Stimulated activated CD4-positive, alpha-beta T cell treated with anti-CD3 and anti-CD28 coated beads, Interleukin-4, amount 100 ng/mL, for 1 hour (primary cell): ENCODE data around the gene SRMS.
"Not testable (repeated sequence)": the region's sequence is repeated elsewhere in the genome, so short reads cannot be mapped to it uniquely, and the experiment has no call there.

Experiments
- DNase-seq: peaks from one replicate; pipeline ENCODE4 v3.0.0-alpha.2; 2020

The SRMS gene

DNA sequence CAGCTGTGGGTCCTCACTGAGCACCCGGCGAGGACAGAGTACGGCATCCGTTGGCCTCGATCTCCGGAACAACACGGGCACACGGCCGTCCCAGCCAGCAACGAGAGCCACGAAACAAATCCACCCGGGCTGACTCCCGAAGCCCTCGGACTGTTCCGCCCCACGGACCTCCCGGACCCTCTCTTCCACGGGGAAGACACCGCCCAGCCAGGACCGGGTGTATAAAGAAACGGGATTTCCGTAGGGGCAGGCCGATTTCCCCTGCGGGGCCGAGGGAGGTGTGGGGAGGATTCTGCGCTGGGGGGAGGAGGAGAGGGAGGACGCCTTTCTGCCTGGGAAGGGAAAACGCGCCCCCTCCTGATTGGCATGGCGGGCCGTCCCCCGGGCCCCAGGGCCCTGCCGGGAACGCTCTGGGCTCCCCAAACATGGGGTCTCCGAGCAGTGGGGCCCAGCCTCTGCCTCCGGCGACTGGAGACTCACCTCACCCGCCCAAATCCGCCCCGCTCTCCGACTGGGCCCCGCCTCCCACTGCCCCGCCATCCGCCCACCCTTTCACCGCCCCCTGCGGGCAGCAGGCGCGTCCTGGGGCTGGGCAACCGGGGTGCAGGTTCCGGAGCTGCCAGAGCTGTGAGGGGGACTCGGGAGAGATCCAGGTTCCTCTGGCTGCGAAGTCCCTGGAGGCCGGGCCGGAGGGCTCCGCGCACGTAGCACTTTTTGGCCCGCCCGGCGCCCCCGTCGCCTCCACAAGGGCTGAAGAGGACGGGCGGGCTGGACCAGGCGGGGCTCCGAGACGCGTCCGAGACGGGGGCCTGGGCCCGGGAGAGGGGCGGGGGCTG is 27.7 kb downstream of the SRMS start:
- peak; percentile 62 for DNase-seq

DNA sequence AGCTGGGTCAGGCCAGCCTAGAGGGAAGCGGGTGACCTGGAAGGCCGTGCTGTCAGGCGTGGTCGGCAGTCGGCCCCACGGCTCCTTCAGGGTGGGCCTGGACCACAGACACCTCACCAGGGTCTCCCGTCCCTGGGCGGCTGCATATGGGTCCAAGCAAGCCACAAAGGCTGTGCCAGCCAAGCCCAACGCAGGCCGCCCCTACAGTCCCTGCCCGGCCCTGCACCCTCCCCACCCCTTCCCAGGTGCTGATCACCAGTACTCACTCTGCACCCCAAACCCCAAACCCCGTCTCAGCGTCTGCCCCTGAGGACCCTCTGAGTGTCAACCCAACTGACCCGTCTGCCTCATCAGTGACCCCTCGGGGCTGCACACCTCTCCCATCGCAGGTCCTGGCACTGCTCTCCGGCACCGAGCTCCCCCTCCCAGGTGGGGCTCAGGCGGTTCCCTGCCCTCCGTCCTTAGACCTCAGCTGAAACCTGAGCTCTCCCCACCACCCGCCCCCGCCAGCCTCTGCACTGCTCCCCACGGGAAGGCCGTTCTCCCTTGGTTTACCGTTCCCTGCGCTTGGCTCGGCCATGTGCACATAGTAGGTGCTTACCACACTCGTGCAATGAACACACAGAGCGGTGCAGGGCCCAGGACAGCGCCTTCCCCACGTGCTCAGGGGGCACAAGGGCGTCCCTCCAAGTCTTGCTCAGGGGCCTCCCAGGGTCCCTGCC is 28.4 kb downstream of the SRMS start:
- no peak for DNase-seq

DNA sequence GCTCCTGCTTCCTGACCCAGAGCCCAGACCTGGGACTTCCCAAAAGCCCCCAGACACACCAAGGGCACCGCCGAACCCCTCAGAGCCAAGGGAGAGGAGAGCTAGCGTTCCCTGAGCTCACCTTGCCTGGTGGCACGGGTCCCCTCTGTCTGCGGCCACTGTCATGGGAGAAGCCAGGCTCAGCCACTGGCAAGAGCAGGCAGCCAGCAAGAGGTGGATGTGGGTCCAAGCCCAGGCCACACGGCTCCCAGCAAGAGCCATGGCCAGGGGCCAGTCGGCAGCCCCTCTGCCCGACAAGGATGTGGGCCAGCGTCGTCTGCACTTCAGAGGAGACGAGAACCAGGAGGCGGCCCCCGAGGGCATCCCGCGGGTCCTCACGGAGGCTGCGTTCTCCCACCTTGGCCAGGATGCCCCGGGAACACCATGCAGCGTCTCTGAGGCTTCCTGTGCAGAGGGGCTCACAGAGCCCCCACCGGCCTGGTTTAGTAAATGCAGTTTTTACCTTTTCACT is 29.1 kb downstream of the SRMS start:
- no peak for DNase-seq

DNA sequence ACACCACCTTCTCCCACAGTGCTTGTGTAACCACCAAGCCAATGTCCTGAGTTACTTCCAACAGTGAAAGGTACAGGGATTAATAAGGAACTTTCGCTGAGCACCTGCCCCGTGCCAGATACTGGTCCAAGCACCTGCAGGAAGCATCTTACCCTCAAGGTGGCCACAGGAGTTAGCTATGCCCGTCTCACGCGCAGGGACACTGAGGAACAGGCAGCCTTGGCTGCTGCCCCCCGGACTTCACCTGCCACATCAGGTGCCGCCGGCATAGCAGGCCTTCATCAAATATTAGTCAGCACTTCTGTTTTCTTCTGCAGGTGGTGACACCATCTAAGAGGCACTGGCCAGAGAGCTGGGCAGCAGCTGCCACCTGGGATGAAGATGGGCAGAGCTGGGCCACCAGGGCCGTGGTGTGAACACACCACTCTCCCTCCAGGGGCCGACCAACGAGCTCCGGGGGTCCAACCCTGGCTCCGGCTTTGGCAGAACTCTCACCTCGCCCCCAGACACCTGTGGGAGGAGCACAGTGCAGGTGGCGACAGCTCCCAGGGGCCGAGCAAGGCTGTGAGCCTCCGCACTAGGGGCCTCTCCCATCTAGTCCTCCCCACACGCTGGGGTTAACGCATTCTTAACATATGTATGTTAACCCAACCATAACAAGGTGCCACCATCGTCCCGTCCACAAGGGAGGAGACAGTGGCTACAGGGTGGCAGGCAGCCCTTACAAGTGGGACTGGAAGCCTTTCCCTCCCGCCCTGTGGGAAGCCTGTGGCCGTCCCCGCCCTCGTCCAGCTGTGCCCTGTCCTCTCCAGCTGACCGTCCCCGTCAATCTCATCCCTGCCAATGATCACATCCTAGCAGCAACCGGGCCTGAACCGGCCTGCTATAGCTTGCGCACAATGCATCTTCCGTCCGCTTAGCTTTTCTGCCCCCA is 29.9 kb downstream of the SRMS start:
- DNase-seq: no peak

DNA sequence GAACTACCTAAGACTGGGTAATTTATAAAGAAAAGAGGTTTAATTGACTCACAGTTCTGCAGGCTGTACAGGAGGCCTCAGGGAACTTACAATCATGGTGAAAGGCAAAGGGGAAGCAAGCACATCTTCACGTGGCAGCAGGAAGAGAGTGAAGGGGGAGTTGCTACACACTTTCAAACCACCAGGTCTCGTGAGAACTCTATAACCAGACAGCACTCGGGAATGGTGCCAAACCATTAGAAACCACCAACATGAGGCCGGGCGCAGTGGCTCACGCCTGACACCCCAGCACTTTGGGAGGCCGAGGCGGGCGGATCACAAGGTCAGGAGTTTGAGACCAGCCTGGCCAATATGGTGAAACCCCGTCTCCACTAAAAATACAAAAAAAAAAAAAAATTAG is 33.0 kb downstream of the SRMS start:
- not testable (repeated sequence) for DNase-seq

DNA sequence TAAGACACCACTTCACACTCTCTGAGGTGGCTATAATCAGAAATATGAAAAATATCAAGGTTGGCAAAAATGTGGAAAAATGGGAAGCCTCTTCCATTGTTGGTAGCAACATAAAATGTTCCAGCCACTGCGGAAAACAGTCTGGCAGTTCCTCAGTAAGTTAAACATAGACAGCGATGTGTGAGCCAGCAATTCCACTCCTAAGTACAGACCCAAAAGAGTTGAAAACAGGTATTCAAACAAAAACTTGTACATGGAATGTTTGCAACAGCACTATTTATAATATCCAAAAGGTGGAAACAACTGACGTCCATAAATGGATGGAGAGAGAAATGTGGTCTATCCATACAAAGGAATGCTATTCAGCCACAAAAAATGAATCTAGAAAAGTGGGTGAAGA is 34.3 kb downstream of the SRMS start:
- no peak for DNase-seq

DNA sequence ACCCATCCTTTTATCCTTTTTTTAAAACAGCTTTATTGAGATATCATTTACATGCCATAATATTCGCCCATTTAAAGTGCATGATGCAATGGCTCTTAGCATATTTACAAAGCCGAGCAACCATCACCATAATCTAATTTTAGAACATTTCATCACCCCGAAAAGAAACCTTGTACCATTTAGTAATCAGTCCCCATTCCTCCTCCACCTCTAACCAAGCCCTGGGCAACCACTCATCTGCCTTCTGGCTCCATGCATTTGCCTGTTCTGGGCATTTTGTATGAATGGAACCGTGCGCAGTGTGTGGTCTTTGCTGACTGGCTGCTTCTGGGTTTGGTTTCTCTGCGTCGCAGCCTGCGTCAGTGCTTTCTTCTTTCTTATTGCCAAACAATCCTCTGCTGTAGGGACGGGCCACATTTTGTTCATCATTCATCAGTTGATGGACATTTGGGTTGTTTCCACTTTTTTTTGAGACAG is 38.4 kb downstream of the SRMS start:
- DNase-seq: no peak

DNA sequence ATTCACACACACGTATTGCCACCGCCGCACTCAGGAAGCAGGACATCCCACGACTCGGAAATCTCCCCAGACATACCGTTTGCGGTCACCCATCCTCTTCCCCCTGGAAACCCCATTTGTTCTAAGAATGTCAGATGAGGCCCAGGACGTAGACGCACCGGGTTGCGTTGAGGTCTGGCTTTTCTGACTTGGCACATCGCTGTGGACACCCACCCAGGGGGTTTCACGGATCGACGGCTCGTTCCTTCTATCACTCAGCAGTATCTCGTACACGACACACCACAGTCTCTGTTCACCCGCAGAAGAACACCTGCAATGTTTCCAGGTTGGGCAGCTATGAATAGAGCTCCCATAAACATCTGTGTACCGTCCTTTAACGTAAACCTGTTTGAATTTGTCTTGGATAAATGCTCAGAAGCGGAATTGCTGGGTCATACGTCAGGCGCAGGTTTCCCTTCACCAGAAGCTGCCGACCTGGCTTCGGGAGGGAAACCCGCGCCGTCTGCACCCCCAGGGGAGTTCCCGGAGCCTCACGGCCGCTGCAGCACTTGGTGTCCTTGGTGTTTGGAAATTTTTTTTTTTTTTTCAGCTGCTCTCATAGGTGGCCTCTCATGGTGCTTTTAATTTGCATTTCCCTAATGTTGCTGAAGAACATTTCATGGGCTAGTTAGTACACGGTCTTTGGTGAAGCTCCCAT is 39.3 kb downstream of the SRMS start:
- no peak for DNase-seq

DNA sequence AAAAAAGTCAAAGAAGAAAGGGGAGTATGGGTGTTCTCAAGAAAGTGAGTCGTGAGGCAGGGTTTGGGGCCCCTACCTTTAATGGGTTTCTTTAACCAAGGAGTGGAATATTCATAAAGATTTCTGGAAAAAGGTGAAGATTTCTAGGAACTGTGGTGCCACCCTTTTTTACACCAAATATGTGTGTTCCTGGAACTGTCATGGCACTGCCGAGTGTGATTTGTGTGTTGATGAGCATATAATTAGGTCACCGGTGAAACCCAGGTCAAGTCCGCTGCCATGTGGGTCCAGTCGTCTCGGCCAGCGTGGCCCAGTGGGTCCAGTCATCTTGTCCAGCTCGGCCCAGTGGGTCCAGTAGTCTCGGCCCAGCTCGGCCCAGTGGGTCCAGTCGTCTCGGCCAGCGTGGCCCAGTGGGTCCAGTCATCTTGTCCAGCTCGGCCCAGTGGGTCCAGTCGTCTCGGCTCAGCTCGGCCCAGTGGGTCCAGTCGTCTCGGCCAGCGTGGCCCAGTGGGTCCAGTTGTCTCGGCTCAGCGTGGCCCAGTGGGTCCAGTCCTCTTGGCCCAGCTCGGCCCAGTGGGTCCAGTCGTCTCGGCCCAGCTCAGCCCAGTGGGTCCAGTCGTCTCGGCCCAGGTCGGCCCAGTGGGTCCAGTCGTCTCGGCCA is 40.3 kb downstream of the SRMS start:
- DNase-seq: no peak

DNA sequence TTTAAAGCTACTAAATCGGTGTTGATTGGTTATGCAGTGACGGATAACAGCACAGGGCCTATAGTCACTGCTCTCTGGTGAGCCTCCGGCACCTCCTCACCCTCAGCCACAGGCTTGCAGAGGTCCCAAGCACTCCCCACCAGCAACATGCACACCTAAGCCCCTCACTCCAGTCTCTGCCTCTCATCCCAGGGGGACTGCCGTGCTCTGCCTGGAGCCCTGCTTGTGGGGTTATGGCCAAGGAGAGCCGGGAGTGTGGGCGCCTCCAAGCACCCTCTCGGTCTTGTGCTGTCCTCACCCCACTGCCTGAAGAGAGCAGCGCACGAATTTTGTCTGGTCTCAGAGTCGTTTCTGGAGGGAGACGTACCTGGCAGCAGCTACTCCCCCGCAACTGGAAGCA is 41.8 kb downstream of the SRMS start:
- DNase-seq: no peak

DNA sequence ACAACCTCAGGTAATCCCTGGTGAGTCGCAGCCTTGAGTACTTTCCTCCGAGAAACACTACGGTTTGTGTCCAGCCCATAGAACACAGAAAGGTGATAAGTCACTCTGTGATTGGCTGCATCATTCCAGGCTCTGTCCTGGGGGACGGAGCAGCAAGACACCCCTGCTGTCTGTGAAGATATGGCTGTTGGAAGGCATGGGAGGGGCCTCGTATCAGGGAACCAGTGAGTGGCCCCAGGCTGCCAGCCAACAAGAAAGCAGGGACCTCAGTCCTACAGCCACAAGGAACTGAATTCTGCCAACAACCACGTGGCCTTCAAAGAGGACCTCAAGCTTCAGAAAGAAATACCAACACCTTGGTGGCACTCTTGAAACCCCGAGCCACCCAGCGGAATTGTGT is 42.3 kb downstream of the SRMS start:
- DNase-seq: no peak

DNA sequence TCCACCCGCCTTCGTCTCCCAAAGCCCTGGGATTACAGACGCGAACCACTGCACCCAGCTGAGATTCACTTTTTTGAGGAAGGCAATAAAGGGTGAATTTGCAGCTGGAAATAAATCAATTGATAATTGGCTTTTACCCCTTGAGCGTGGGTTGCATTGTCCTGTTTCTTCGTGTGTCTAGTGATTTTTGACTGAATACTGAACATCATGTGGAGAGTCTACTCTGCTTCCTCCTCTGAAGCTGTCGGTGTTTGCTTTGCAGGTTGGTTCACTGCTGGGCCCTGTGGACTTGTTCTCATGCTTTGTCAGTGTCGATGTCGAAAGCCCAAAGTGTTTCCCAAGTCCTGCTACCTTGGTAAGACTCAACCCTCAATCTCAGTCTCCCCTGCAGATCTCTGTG is 42.9 kb downstream of the SRMS start:
- no peak for DNase-seq

DNA sequence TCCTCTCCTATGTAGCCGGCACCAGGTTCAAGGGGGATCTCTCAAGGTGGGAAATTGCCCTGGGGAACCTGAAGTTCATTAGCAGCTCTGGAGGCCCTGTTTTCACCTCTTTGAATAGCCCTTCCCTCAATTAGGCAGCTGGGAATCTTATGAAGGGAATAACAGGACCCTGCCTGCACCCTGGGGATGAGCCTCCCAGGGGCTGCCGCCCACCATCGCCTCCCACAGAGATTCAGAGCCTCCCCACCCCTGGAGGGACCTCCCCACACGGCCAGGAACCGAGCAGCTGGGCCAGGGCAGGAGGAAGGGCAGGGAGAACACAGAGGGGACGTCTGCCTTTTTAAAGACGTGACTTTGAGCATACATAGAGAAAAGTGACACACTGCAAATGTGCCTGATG is 44.0 kb downstream of the SRMS start:
- DNase-seq: no peak

DNA sequence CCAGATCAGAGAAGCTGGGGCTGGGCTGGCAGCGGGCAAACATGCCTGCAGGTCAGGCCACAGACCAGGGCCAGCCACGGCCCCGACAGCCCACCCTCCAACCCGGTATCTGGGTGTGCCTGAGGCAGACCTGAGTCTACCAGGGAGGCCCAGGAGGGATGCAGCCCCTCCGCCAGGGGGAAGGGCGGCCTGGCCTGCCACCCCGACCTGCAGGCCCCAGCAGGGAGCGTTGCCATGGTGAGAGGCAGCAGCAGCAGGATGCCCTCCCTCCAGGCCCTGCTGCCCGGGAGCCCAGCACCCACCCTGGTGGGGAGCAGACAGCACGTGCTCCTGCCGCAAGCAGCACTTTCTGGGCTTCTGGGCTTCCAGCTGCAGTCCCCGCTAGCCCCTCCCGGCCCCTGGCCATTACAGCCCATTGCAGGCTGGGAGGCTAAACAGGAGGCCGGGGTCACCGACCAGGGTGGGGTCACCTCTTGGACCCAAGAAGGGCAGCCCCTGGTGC is 44.8 kb downstream of the SRMS start:
- no peak for DNase-seq

DNA sequence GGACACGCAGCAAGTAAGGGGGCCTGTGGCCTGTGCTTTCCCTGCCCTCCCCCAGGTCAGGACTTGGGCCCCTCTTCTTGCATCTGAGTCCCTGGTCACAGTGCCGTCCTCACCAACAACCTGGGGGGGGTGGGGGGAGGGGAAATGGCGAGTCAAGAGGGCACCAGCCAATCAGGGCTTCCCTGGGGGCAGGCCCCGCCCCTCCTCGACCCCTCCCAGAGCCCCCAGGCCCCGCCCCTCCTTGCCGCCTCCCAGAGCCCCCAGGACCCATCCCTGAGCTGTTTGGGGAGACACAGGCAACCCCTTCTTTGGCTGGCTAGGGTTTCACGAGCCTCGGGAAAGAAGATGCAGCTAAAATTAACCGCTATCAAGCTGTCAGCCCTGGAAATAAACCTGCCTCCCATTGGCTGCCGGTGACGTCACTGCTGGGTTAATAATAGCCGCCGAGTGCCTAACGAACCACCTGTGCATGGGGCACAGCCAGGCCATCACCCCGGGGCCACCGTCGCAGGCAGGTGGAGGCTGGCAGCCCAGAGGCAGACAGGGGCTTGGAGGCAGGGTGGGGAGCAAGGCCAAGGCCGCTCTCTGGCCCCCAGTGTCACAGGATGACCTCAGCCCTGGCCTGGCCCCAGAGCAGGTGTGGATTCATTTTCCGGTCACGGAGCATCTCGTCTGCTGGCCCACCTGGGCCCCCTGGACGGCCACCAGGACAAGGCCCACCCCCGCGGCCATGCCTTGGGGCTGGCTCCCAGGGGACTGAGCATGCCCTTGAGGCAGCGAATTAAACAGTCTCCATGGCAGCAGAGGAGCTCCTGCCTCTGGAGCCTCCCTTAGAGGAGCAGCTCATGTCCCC is 45.5 kb downstream of the SRMS start:
- DNase-seq: no peak

DNA sequence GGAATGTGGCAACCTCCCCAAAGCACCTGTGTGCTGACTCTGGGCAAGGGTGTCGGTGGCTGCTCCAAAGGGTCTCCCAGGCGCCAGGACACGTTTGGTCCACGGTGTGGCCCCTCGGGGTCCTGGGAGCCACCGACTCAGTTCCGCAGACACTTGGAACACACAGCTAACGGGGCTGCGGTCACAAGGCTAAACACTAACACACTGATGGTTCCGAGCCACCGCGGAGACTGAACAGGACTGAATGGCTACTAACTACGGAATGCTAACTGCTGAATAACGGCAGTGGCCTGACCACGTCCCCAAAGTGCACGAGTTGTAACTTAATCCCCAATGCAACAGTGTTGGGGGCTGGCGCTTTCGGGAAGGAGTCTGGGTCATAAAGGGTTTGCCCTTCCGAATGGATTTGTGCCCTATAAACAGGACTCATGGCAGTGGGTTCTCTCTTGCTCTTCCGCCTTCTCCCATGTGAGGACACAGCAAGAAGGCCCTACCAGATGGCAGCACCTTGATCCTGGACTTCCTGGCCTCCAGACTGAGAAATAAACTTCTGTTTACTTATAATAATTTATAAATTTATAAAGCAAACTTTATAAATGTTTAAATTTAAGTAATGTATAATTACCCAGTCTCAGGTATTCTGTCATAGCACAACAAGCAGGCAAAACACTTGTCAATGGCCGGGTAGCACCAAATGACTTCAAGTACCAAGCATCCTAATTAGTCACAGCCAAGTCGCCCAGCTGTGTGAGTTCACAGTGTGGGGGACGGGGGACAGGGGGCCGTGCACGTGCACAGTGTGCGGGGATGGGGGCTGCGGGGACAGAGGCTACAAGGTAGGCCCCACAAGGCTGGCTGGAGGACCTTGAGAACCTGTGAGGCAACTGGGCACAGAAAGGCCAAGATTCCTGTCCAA is 46.4 kb downstream of the SRMS start:
- no peak for DNase-seq

DNA sequence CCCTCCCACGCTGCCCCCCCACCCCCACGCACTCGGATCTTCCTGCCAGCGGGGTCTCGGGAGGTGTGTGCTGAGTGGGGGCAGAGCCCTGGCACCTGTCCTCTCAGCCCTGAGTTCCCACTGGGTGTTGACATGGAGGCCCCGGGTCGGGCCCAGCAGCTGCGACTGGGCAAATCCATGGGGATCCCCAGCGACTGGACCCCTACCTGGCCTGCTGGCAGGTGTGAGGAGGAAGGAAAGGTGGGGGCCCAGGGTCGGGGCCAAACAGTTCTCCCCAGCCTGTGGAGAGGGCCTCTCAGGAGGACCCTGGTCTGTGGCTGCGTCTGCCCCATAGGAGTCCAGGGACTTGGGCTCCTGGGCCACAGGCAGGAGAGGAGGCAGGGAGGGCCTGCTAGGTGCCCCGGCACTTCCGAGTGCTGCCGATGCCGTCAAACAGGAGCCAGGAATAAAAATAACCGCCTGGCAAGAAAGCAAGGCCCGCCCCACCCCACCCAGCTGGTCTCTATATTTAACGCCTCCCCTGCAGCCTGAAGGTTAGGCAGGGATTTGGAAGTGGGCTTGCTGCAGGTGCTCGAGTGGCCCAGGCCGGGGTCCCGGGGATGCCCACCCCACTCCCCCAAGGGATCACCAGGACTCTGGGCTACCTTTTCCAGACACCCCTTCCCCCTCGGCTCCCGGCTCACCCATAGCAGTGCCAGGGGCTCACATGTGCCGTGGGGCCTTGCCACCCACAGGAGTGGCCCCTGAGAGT is 47.2 kb downstream of the SRMS start:
- DNase-seq: no peak

DNA sequence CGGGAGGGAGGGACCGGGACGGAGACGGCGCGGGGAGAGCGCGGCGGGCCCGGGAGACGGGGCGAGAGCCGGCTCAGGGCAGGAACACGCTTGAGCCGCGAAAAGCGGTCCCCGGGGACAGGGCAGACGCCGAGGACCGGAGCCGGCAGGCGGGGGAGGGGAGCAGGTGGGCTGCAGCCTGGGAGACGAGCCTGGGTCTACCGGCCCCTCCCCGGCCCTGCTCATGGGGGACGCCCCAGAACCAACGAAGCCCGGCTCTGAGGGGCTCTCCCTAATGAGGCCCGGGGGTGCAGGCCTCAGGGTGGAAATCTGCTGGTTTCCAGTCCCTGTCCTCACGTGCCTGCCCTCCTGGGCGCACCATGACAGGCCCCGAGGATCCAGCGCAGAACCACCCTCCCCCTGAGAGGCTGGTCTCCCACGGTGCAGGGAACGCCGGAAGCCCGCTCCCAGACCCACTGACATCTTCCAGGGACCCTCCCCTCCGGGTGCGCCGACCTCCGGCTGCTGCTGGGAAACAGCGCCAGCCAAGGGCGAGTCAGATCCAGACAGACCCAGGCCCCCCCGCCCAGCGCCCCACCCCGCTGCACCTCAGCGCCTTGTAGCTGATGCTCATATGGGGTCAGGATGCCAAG is 48.1 kb downstream of the SRMS start:
- DNase-seq: no peak
